ENCODE data around the gene VWA3B.

Gene VWA3B

DNA sequence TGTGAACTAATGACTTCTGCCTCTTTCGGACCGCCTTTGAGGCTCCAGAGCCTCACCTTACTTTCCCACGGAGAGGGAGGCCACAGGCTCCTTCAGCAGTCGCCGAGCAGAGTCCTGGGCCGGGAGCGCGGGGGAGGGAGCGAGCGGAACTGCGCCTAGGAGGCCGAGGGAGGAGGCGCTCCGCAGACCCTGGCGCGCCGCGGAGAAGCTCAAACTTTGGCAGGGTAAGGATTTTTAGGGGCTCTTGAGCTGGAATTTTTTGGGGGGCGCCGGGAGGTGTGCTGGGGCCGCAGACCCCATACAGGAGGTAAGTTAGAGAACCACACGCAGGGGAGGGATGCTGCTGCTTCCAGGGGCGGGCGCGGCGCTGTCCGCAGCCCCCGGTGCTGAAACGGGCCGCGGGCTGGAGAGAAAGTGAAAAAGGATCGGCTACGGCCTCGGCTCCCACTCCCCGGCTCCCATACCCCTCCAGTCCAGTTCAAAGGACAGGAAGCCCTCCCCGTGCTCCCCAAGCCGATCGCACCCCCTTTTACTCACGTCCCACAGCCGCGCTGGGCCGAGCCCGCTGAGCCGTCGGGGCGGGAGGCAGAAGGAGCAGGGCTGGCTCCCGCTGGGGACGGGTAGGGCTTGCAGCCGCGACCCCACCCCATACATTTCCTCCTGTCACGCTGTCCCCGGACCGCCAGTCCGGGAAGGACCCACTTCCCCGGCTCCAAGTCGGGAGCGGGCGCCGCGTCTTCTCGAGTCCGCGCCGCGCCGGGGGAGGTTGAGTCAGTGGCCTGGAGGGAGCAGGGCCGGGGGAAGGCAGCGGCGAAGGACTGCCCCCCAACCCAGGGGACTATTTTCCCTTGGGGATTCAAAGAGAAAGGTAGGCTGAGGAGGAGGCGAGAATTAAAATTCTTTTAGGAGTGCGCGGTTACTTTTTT lies 259.6 kb downstream of the VWA3B start, which contains the start of gene CNGA3:
CNGA3 (plus strand) TSS at position 146 of the 926 bp plus-strand sequence. CDS start 23,520 bp downstream, outside the sequence.
- peak in 1 of 2 donors; percentile 2 for DNase-seq

DNA sequence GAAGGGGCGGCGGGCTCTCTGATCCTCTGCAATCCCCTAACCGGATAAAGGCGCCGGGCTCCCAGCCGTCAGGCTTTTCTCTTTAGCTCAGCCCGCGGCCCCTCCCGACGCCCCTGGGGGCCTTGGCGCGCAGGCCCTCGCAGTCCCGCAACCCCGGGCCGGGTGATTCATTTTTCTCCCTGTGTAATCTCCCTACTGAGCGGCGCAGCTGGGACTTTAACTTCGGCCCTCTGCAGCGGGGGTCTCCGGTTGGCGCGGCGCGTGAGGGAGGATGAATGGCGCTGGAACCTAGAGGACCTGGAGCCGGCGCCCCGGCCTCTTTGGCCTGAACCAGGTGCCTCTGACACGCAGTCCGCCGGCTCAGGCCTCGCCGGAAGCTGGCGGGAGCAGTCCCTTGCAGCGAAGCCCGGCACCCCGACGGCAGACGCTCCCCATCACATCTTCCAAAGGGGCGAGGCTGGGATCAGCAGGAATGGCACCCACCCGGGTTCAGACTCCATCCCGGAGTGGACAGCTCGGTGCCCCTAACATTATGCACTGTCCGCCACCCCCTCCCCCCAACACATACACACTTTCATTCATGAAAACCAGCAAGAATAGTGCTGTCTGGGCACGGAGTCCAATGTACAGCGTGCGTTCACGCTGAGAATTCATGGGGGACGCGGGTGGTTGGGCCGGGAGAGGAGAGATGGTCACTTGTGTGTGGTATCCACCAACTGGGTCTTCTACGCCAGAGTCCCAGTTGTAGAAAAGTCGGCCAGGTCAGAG lies 260.5 kb downstream of the VWA3B start:
- DNase-seq: no peak

DNA sequence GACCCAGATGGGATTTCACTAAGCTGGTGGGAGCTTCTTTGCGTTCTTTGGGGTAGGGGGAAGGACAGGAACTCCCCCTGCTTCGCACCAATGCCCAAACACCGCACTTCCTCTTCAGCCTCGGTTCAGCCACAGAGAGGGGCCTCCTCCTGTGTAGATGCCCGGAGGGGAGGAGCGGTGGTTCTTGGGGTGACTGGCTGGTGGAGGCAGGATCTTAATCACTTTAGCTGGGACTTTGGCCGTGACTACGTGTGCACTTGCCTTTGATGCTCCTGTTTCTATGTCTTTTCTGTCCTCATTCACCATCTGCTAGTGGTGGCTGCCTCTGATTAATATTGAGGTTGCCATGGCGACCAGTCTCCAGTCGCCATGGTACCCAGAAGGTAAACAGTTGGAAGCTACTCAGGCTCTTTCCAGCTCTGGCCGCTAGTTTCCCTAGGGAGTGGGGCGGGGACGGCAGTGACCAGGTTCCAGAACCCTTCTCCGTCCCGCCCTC lies 261.1 kb downstream of the VWA3B start:
- DNase-seq: no peak

- DNase-seq: no peak
These were observed 263.4 kb downstream of the VWA3B start for GRCh38 chr2:98350411-98350810.

GRCh38 chr2:98355881-98356280 lies 268.9 kb downstream of the VWA3B start:
- no peak for DNase-seq

GRCh38 chr2:98356729-98357128 lies 269.8 kb downstream of the VWA3B start:
- no peak for DNase-seq

GRCh38 chr2:98357849-98358248 lies 270.9 kb downstream of the VWA3B start:
- no peak for DNase-seq

DNA sequence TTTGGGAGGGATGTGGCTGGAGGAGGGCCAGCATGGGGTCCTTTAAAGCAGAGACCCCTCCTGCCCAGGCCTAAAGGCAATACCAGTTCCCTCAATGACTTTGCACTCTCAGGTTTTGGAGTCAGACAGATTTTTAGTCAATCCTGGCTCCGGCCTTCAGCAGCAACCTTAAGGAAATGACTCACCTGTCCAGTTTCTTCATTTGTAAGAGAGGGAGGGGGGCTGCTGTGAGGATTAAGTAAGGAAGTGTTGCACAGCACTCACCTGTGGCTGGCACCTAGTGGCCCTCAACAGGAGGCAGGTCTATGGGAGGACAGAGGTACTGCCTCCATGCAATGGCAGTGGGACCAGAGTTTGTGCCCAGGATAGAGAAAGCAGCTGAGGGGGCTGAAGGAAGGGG lies 273.0 kb downstream of the VWA3B start:
- DNase-seq: no peak
